PFSK-1 (cell line): ENCODE data around the gene RAB11B. TPM values are rescaled to one million over a fixed set of nuclear protein-coding genes. Genes with fewer than 3 reads are reported as not detected.

ENCODE experiments used
- FOXP2 ChIP-seq: optimal IDR thresholded peaks from 2 replicates; pipeline ENCODE3; 2011; ENCODE audit warnings: borderline replicate concordance, control low read depth, inconsistent platforms; ENCODE audit not compliant: insufficient read depth; ENCODE audit errors: extremely low read length, extremely low read depth
- POLR2AphosphoS5 ChIP-seq: IDR thresholded peaks from 2 replicates; pipeline ENCODE4 v1.6.1; 2012; ENCODE audit warnings: low read depth, mild to moderate bottlenecking, control low read depth, low read length, moderate library complexity
- SIN3A ChIP-seq: IDR thresholded peaks from 2 replicates; pipeline ENCODE4 v1.6.1; 2012; ENCODE audit warnings: mild to moderate bottlenecking, low read length, moderate library complexity, borderline replicate concordance; ENCODE audit not compliant: insufficient read depth
- TAF1 ChIP-seq: IDR thresholded peaks from 2 replicates; pipeline ENCODE4 v1.6.1; 2012; ENCODE audit warnings: low read length, control low read depth, borderline replicate concordance; ENCODE audit not compliant: insufficient read depth
- polyA plus RNA-seq: library from polyadenylated mRNA; unstranded; fragments of >200 nt; gene quantifications from one replicate; pipeline ENCODE4 v1.2.1, GENCODE V29; 2012; ENCODE audit warnings: low read depth, missing spikeins; ENCODE audit not compliant: insufficient read length
- TF ChIP-seq, protein P1 (sequence below), 2 experiments: IDR thresholded peaks; 2 replicates each; pipeline versions ENCODE4 v1.6.1 to v1.8.0; 2011 to 2012; ENCODE audit warnings: low read depth in 2 of 2, low read length in 2 of 2, control low read depth in 1 of 2, inconsistent platforms in 1 of 2, mild to moderate bottlenecking in 1 of 2, moderate library complexity in 1 of 2; ENCODE audit not compliant: insufficient read depth in 1 of 2

The RAB11B gene
- polyA plus RNA-seq, result 116 TPM

DNA sequence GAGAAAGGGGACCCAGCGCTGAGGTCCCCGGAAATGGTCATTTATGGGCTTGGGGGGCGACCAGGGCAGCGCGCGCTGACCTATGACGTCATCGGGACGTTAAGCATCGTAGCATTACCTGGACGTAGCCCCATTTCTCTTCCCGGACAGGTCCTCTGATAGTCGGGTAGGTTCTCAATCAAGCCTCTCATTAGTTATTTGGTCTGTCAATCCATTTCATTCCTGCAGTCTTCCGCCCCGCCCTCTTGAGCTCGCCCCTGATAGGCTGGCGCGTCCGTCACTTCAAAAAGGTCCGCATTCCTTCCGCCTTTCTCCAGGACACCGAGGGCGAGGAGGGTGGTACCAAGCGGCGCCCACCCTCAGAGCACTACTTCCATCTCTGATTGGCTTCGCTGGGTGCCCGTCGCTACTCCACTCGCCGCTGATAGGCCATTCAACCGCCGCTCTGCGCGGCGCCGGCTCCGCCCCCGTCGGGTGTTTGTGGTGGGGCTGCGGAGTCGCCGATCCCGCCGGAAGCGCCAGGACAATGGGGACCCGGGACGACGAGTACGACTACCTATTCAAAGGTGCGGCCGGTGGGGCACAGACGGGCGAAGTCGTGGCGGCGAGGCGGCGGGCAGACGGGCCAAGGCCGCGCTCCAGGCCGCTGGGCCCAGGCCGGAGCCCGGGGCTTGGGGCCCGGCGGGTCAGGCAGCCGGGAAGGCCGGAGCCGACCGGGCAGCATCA is at the start of gene RAB11B:
Gene RAB11B (plus strand): TSS at position 470 of the 726 bp plus-strand sequence. CDS start 57 bp downstream, at position 527.
- 0 out of 2 replicates have a peak, but pooled peaks have one; percentile 20 for TF ChIP-seq SIN3A
- TF ChIP-seq TAF1, result peak; percentile 41; the same call in 1 of the 2 replicates
- TF ChIP-seq, protein P1, sequence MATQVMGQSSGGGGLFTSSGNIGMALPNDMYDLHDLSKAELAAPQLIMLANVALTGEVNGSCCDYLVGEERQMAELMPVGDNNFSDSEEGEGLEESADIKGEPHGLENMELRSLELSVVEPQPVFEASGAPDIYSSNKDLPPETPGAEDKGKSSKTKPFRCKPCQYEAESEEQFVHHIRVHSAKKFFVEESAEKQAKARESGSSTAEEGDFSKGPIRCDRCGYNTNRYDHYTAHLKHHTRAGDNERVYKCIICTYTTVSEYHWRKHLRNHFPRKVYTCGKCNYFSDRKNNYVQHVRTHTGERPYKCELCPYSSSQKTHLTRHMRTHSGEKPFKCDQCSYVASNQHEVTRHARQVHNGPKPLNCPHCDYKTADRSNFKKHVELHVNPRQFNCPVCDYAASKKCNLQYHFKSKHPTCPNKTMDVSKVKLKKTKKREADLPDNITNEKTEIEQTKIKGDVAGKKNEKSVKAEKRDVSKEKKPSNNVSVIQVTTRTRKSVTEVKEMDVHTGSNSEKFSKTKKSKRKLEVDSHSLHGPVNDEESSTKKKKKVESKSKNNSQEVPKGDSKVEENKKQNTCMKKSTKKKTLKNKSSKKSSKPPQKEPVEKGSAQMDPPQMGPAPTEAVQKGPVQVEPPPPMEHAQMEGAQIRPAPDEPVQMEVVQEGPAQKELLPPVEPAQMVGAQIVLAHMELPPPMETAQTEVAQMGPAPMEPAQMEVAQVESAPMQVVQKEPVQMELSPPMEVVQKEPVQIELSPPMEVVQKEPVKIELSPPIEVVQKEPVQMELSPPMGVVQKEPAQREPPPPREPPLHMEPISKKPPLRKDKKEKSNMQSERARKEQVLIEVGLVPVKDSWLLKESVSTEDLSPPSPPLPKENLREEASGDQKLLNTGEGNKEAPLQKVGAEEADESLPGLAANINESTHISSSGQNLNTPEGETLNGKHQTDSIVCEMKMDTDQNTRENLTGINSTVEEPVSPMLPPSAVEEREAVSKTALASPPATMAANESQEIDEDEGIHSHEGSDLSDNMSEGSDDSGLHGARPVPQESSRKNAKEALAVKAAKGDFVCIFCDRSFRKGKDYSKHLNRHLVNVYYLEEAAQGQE (IDR thresholded peaks at IDR 0.05; ENCODE audit: insufficient read depth in 1 of 2, low read depth in 2 of 2, low read length in 2 of 2), result no peak
- peak; percentile 13 for TF ChIP-seq FOXP2
- peak; percentile 18; the same call in 1 of the 2 replicates for TF ChIP-seq POLR2AphosphoS5

DNA sequence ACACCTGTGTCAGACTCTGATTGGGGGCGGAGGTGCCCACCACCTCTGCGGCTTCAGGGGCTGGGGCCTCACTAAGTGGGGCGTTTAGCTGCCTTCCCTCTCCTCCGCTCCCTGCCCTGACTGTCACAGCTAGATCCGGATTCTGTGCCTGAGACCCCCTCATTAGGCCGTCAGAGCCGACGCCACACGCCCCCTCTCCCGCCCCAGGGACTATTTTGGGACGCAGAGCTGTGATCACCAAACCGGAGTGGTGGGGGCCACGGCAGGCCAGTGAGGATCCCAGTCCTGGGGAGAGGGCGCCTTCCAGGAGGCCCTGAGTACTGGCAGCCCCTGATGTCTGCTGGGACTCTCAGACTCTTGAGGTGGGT is 47.9 kb upstream of the RAB11B start:
- no peak for TF ChIP-seq FOXP2
- no peak for TF ChIP-seq SIN3A
- no peak for TF ChIP-seq TAF1
- TF ChIP-seq, protein P1 (IDR thresholded peaks at IDR 0.05; ENCODE audit: insufficient read depth in 1 of 2, low read depth in 2 of 2, low read length in 2 of 2), result no peak
- TF ChIP-seq POLR2AphosphoS5, result no peak

DNA sequence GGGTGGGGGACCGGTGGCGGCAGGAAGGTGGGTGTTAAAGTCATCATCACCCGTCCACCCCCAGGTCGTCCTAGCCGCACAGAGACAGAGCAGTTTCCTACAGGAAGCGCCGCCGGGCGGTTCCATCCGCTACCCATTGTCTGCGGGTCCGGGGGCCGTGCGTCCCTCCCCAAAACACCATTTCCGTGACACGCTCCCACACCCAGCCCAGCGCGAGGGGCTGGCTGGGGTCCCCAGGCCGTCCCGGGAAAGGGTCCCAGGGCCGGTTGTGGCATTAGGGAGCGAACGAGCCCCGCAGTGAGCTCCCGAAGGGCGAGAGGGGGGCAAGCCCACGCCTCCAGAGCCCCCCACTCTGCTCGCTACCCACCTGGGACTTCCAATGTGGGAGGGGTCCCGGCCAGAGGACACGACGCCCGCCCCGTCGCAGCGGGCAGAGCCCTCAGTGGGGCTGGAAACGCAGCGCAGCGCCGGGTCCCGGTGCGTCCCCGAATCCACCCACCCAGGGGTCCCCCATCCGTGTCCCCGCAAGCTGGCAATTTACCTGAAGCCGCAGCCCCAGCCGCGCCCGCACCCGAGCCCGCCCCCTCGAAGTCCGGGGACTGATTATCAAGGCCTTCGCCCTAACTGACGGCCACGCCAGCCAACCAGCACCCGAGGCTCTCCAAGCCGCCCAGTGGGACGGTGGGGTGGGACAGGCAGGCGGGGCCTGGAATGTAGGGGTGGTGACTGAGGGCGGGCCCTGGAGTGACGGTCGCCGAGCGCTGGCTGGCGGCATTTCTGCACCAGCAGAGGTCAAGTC is 47.3 kb upstream of the RAB11B start, which contains the start of gene KANK3:
Gene KANK3 (minus strand): TSS at position 579 of the 799 bp plus-strand sequence. CDS start 5,434 bp downstream, outside the sequence.
- TF ChIP-seq SIN3A, result no peak
- no peak for TF ChIP-seq FOXP2
- TF ChIP-seq POLR2AphosphoS5, result no peak
- no peak for TF ChIP-seq TAF1
- TF ChIP-seq, protein P1 (IDR thresholded peaks at IDR 0.05; ENCODE audit: insufficient read depth in 1 of 2, low read depth in 2 of 2, low read length in 2 of 2), result no peak

DNA sequence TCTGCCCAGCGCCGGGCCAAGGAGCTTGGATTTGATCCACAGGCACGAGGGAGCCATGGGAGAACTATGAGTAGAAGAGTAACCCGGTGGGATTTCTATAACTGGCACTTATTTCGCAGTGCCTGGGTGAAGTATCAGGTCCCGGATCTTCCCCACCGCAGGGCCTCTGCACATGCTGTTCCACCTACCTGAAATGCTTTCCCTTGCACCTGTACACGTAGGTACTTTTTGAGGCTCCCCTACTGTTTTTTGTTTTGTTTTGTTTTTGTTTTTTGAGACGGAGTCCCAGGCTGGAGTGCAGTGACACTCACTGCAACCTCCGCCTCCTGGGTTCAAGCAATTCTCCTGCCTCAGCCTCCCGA is 46.7 kb upstream of the RAB11B start:
- TF ChIP-seq POLR2AphosphoS5, result no peak
- TF ChIP-seq, protein P1 (IDR thresholded peaks at IDR 0.05; ENCODE audit: insufficient read depth in 1 of 2, low read depth in 2 of 2, low read length in 2 of 2), result no peak
- no peak for TF ChIP-seq FOXP2
- TF ChIP-seq SIN3A, result no peak
- TF ChIP-seq TAF1, result no peak
